GM12878 (cell line): ENCODE results near the gene PLAC8. TPM values are rescaled to one million over a fixed set of nuclear protein-coding genes. Genes with fewer than 3 reads are reported as not detected.
A peak's percentile ranks its signal among the peaks of the same experiment; 100 is the strongest.

ENCODE experiments used
- ATAC-seq: fragments of 200-7000 bp; cut with Tn5 transposase; 3 replicates; pipeline ENCODE4 v1.9.1; 2020; ENCODE audit warnings: mild to moderate bottlenecking, moderate library complexity
- Bru-seq: library from RNA; stranded (reverse); fragments of 400-500 nt; gene quantifications from one replicate; lab custom pipeline; 2021; lab: Mats Ljungman, UMichigan
- BruChase-seq, 2 experiments: library from RNA; stranded (reverse); fragments of 400-500 nt; gene quantifications; one replicate each; lab custom pipeline; 2021; lab: Mats Ljungman, UMichigan
- BruUV-seq: library from RNA; stranded (reverse); fragments of 400-500 nt; replicated peaks from 2 replicates; lab custom pipeline; 2021; lab: Mats Ljungman, UMichigan
- CTCF ChIA-PET: fragments of 300-600 bp; sonication (Branson Sonifier 250); formaldehyde crosslinking; extraction: SDS; loops from one replicate; lab custom pipeline; 2021; ENCODE audit warnings: inconsistent platforms; lab: Yijun Ruan, JAX
- POLR2A ChIA-PET: fragments of 350-600 bp; formaldehyde crosslinking; extraction: SDS; loops from one replicate; lab custom pipeline; 2021; ENCODE audit warnings: inconsistent platforms; lab: Charles Lee
- RAD21 ChIA-PET: fragments of 300-600 bp; sonication (Branson Sonifier 250); formaldehyde crosslinking; loops from one replicate; lab custom pipeline; 2023; ENCODE audit warnings: antibody characterized with exemption; ENCODE audit not compliant: unreplicated experiment; lab: Charles Lee
- SMC1A ChIA-PET: fragments of 300-600 bp; sonication (Branson Sonifier 250); formaldehyde crosslinking; loops from one replicate; lab custom pipeline; 2023; ENCODE audit not compliant: unreplicated experiment, uncharacterized antibody; lab: Charles Lee
- DNase-seq: peaks from one replicate; pipeline ENCODE4 v3.0.0-alpha.2; 2011; ENCODE audit warnings: low read depth, low spot score
- FAIRE-seq: peaks from 3 replicates; lab custom pipeline; 2011; peaks lifted over from hg19 to GRCh38; lab: Jason Lieb, UNC
- H2AFZ ChIP-seq: 2 replicates; pipeline ENCODE4 v1.6.0; 2011; ENCODE audit warnings: low read depth, low read length, control low read depth; ENCODE audit not compliant: control insufficient read depth
- H3K27ac ChIP-seq: 2 replicates; pipeline ENCODE4 v1.5.1; 2011; ENCODE audit warnings: control low read depth; ENCODE audit not compliant: control insufficient read depth, insufficient read depth
- H3K27me3 ChIP-seq, 2 experiments: replicated peaks in 1 of 2; 2 replicates each; pipeline versions ENCODE4 v1.6.0 to v1.6.1; 2011; ENCODE audit warnings: low read length in 1 of 2; ENCODE audit not compliant: control insufficient read depth in 2 of 2, insufficient read depth in 2 of 2
- H3K36me3 ChIP-seq, 2 experiments: 2 replicates each; pipeline ENCODE4 v1.5.1; 2011; ENCODE audit warnings: low read length in 1 of 2; ENCODE audit not compliant: control insufficient read depth in 2 of 2, insufficient read depth in 2 of 2
- H3K4me1 ChIP-seq: 2 replicates; pipeline ENCODE4 v1.6.1; 2011; ENCODE audit warnings: mild to moderate bottlenecking, low read length, moderate library complexity, mixed read lengths; ENCODE audit not compliant: control insufficient read depth, insufficient read depth
- H3K4me2 ChIP-seq: 2 replicates; pipeline ENCODE4 v1.6.0; 2011; ENCODE audit warnings: control low read depth; ENCODE audit not compliant: control insufficient read depth, insufficient read depth
- H3K4me3 ChIP-seq: fragments of 200-600 bp; sonication (generic); 2 replicates; pipeline ENCODE4 v1.5.1; 2016
- H3K79me2 ChIP-seq: 2 replicates; pipeline ENCODE4 v1.6.0; 2011; ENCODE audit warnings: low read length; ENCODE audit not compliant: control insufficient read depth, insufficient read depth
- H3K9ac ChIP-seq: 2 replicates; pipeline ENCODE4 v1.8.0; 2011; ENCODE audit warnings: low read length, control low read depth, mixed read lengths; ENCODE audit not compliant: control insufficient read depth, insufficient read depth
- H3K9me3 ChIP-seq: replicated peaks from 3 replicates; pipeline ENCODE4 v1.5.1; 2011; ENCODE audit warnings: mild to moderate bottlenecking, low read length; ENCODE audit not compliant: control insufficient read depth, insufficient read depth
- H4K20me1 ChIP-seq: 2 replicates; pipeline ENCODE4 v1.6.0; 2011; ENCODE audit not compliant: control insufficient read depth, insufficient read depth
- ATF7 ChIP-seq: fragments of 450-650 bp; IDR thresholded peaks from 2 replicates; pipeline ENCODE4 v1.6.1; 2016; ENCODE audit warnings: low read depth, mild to moderate bottlenecking
- CBFB ChIP-seq: IDR thresholded peaks from 2 replicates; pipeline ENCODE4 v1.6.1; 2016; ENCODE audit warnings: antibody characterized with exemption, low read depth
- CREM ChIP-seq: IDR thresholded peaks from 2 replicates; pipeline ENCODE4 v1.6.1; 2014; ENCODE audit warnings: antibody characterized with exemption, low read depth
- DPF2 ChIP-seq: fragments of 450-650 bp; IDR thresholded peaks from 2 replicates; pipeline ENCODE4 v1.6.1; 2017; ENCODE audit warnings: mild to moderate bottlenecking
- EP300 ChIP-seq, 2 experiments: fragments of 150-350 bp in 1 of 2; IDR thresholded peaks; 2 replicates each; pipeline ENCODE4 v1.6.1; 2011 to 2012; ENCODE audit warnings: low read depth in 2 of 2, low read length in 2 of 2, borderline replicate concordance in 1 of 2, improper control_type of control experiment in 1 of 2, inconsistent platforms in 1 of 2; ENCODE audit not compliant: control insufficient read depth in 1 of 2
- ETV6 ChIP-seq, 2 experiments: fragments of 450-650 bp in 1 of 2; IDR thresholded peaks in 1 of 2; conservative IDR thresholded peaks in 1 of 2; 2 replicates each; pipeline ENCODE4 v1.6.1; 2014; ENCODE audit warnings: antibody characterized with exemption in 1 of 2, borderline replicate concordance in 1 of 2, low read depth in 1 of 2, mild to moderate bottlenecking in 1 of 2, moderate library complexity in 1 of 2
- KDM1A ChIP-seq: fragments of 200-600 bp; sonication (generic); IDR thresholded peaks from 2 replicates; pipeline ENCODE4 v1.6.1; 2016; ENCODE audit warnings: borderline replicate concordance
- PML ChIP-seq: IDR thresholded peaks from 2 replicates; pipeline ENCODE4 v1.6.1; 2012; ENCODE audit warnings: low read length, inconsistent platforms
- POLR2A ChIP-seq: IDR thresholded peaks from 2 replicates; pipeline ENCODE4 v1.6.1; 2011; ENCODE audit warnings: low read depth, mild to moderate bottlenecking, low read length
- POU2F2 ChIP-seq: IDR thresholded peaks from 3 replicates; pipeline ENCODE4 v1.6.1; 2011; ENCODE audit warnings: low read depth, mild to moderate bottlenecking, low read length, borderline replicate concordance
- RUNX3 ChIP-seq: IDR thresholded peaks from 2 replicates; pipeline ENCODE4 v1.6.1; 2012; ENCODE audit warnings: low read length, inconsistent platforms
- SIN3A ChIP-seq: IDR thresholded peaks from 2 replicates; pipeline ENCODE4 v1.6.1; 2012; ENCODE audit warnings: low read depth, low read length, improper control_type of control experiment
- SP1 ChIP-seq: IDR thresholded peaks from one replicate; pipeline ENCODE4 v1.6.1; 2011; ENCODE audit warnings: low read depth, low read length
- TBL1XR1 ChIP-seq: IDR thresholded peaks from 2 replicates; pipeline ENCODE4 v1.6.1; 2012; ENCODE audit warnings: low read depth, low read length, improper control_type of control experiment
- TCF3 ChIP-seq: IDR thresholded peaks from 2 replicates; pipeline ENCODE4 v1.6.1; 2012; ENCODE audit warnings: low read depth, mild to moderate bottlenecking, low read length, borderline replicate concordance; ENCODE audit not compliant: insufficient read depth
- ZNF217 ChIP-seq: fragments of 450-650 bp; IDR thresholded peaks from 2 replicates; pipeline ENCODE4 v1.6.1; 2017; ENCODE audit warnings: antibody characterized with exemption, mild to moderate bottlenecking
- ZNF622 ChIP-seq: fragments of 450-650 bp; IDR thresholded peaks from 2 replicates; pipeline ENCODE4 v1.6.1; 2017; ENCODE audit warnings: mild to moderate bottlenecking, inconsistent platforms
- WGBS: methylation state at CpG from one replicate; pipeline ENCODE4 v1.1.6; 2016; ENCODE audit warnings: low lambda C conversion rate; ENCODE audit not compliant: insufficient replicate concordance, insufficient coverage; ENCODE audit errors: missing lambda C conversion rate; 5-methylcytosine and 5-hydroxymethylcytosine counted together
- in situ Hi-C: fragments of 300-500 bp; cut with MboI; formaldehyde crosslinking; loops from 9 replicates; pipeline ENCODE4 v1.14.3; 2018; ENCODE audit warnings: mixed read lengths
- intact Hi-C: fragments of 100-400 bp; cut with micrococcal nuclease; formaldehyde crosslinking; loops from one replicate; pipeline ENCODE4 v1.14.2; 2022; ENCODE audit not compliant: unreplicated experiment
- long read RNA-seq, 2 experiments: library from polyadenylated mRNA; unstranded; transcript quantifications; one replicate each; pipeline ENCODE4 v2.0.0, GENCODE V29; 2019 to 2020
- polyA minus RNA-seq, 3 experiments: library from RNA; depleted of rRNA, polyadenylated mRNA; stranded (reverse); fragments of >200 nt; gene quantifications; 2 replicates each; pipeline ENCODE4 v1.2.3, GENCODE V29; 2011
- polyA plus RNA-seq, 11 experiments: library from polyadenylated mRNA; depleted of rRNA in 4 of 11; unstranded in 6 of 11; stranded (reverse) in 5 of 11; fragments of >200 nt; fragmentation: Nextera tagmentation in 4 of 11; fragmentation: Illumina TruSeq in 1 of 11; extraction: Ambion mirVana in 4 of 11; extraction: Trizol in 1 of 11; gene quantifications; 1 replicate in 1 of 11; 2 replicates in 10 of 11; pipeline versions ENCODE4 v1.2.1 to v1.2.3, GENCODE V29; 2011 to 2016; ENCODE audit warnings: inconsistent platforms in 2 of 11, missing spikeins in 2 of 11, low read depth in 1 of 11
- total RNA-seq, 4 experiments: library from RNA; depleted of rRNA in 3 of 4; stranded (reverse); fragments of >200 nt in 3 of 4; fragmentation: Illumina TruSeq in 1 of 4; extraction: Trizol in 1 of 4; gene quantifications; 2 replicates each; pipeline versions ENCODE4 v1.2.1 to v1.2.3, GENCODE V29; 2013 to 2021

The PLAC8 gene, protein sequence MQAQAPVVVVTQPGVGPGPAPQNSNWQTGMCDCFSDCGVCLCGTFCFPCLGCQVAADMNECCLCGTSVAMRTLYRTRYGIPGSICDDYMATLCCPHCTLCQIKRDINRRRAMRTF
- total RNA-seq (2013; cell fraction: nucleolus; rRNA removed), result 200 and 211 TPM in 2 replicates
- 214 and 265 TPM in 2 replicates for total RNA-seq (2014; rRNA removed)
- 316 and 317 TPM in 2 replicates for total RNA-seq (2014; rRNA removed; fragmentation: Illumina TruSeq; extraction: Trizol)
- 238 and 239 TPM in 2 replicates for total RNA-seq (2021)
- 78.9 TPM for polyA plus RNA-seq (2011; ENCODE audit: low read depth)
- polyA plus RNA-seq (2011; rRNA removed), result 841 and 1,037 TPM in 2 replicates
- polyA plus RNA-seq (2011; cell fraction: cytosol; rRNA removed), result 429 and 464 TPM in 2 replicates
- 219 and 352 TPM in 2 replicates for polyA plus RNA-seq (2011; cell fraction: nucleus; rRNA removed)
- 70.6 and 120 TPM in 2 replicates for polyA plus RNA-seq (2012)
- 311 and 417 TPM in 2 replicates for polyA plus RNA-seq (2014; fragmentation: Illumina TruSeq; extraction: Trizol)
- polyA plus RNA-seq (2014; fragmentation: Nextera tagmentation; extraction: Ambion mirVana), result 100 to 1,000 TPM; 405 to 441 TPM
- 239 and 276 TPM in 2 replicates for polyA plus RNA-seq (2014; rRNA removed)
- polyA plus RNA-seq (2016; fragmentation: Nextera tagmentation; extraction: Ambion mirVana), result 100 to 1,000 TPM; 379 to 404 TPM
- 407 and 416 TPM in 2 replicates for polyA minus RNA-seq (2011; rRNA and poly(A)+ RNA removed)
- 98.6 and 123 TPM in 2 replicates for polyA minus RNA-seq (2011; cell fraction: cytosol; rRNA and poly(A)+ RNA removed)
- polyA minus RNA-seq (2011; cell fraction: nucleus; rRNA and poly(A)+ RNA removed), result 44.1 and 55.6 TPM in 2 replicates
- Bru-seq, nascent RNA, result percentile 97 among the genes with signal in this experiment
- percentile 94 among the genes with signal in this experiment for BruChase-seq, experiment 1, labeled RNA remaining after a 6-hour chase
- BruChase-seq, experiment 2, labeled RNA remaining after a 2-hour chase, result percentile 91 among the genes with signal in this experiment
- long read RNA-seq, experiment 1, transcript PLAC8-201 (5 exons, 1,447 nt), result major isoform, 165 of 182 reads
- long read RNA-seq, experiment 1, transcript PLAC8-205 (4 exons, 489 nt), result minor isoform, 5 of 182 reads
- long read RNA-seq, experiment 1, transcript PLAC8-202 (5 exons, 786 nt), result minor isoform, 6 of 182 reads
- long read RNA-seq, experiment 1, partial matches to known transcripts, result 2 of 182 reads
- long read RNA-seq, experiment 1, other reads (novel, unspliced or antisense), result 3 of 182 reads
- long read RNA-seq, experiment 2, transcript PLAC8-201 (5 exons, 1,447 nt), result major isoform, 804 of 897 reads
- long read RNA-seq, experiment 2, transcript PLAC8-205 (4 exons, 489 nt), result minor isoform, 29 of 897 reads
- long read RNA-seq, experiment 2, transcript PLAC8-202 (5 exons, 786 nt), result minor isoform, 26 of 897 reads
- long read RNA-seq, experiment 2, partial matches to known transcripts, result 18 of 897 reads
- long read RNA-seq, experiment 2, other reads (novel, unspliced or antisense), result 13 of 897 reads

DNA sequence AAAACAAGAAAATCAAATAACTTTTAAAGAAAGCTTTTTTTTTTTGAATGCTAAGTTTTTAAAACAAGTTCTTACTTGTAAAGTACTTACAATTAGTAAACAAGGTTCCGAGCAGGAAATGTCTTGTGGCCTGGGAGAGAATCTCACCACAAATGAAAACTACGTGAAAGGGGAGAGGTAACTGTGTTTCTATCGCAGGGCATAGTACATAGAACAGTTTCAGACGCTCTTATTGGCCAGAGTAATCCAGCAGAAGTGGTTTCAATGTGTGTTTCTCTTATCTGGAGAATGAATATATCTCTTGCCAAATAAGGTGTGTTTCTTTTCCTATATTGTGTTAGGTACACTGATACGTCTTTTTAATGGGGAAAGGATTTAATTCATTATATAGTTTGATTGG, at the start of gene PLAC8:
Gene PLAC8 (minus strand): TSS at position 154 of the 400 bp plus-strand sequence. CDS start 6,808 bp downstream, outside the sequence.
- 3% methylated on average over 5 of the region's 5 CpGs for WGBS
- ChIA-PET RAD21 (interaction anchor here (0.8 to 7.0 kb wide), 15 partner anchors 39 to 167 kb away, joined by 3 to 127 read pairs (median 7); no protein-coding TSS in a partner anchor), SMC1A (interaction anchor here (0.6 to 9.7 kb wide), 24 partner anchors 10 to 1203 kb away, joined by 3 to 183 read pairs (median 4); no protein-coding TSS in a partner anchor), POLR2A (interaction anchor here (0.6 to 8.0 kb wide), 5 partner anchors 58 to 157 kb away, joined by 3 to 77 read pairs (median 5); no protein-coding TSS in a partner anchor), CTCF (interaction anchor here (1.2 to 6.4 kb wide), 9 partner anchors 9 to 166 kb away, joined by 3 to 43 read pairs (median 5); no protein-coding TSS in a partner anchor)
- ATAC-seq, result peak; percentile 52
- Histone ChIP-seq H3K9ac (peak within 1 kb of the TSS; percentile 97), H3K4me2 (peak within 1 kb of the TSS; percentile 97), H3K4me3 (peak within 1 kb of the TSS; percentile 88), H4K20me1 (no peaks in the 10 kb centered on the region), H3K4me1 (peaks cover 8% of the 10 kb centered on the region; the same call in 1 of the 2 replicates), H3K27ac (peak within 1 kb of the TSS; percentile 99), H2AFZ (peak within 1 kb of the TSS; percentile 21; the same call in 1 of the 2 replicates), H3K9me3 (no peaks in the 10 kb centered on the region), H3K27me3 (no peaks in the 10 kb centered on the region), H3K36me3 (no peaks in the 10 kb centered on the region; a peak in 1 of 4 replicates), H3K79me2 (peaks cover 59% of the 10 kb centered on the region)
- peak; percentile 49 for FAIRE-seq
- no TSS peak for BruUV-seq
- in situ Hi-C loops, result loop anchor here (5.0 kb wide), 1 partner anchor 103 kb away; no protein-coding TSS in a partner anchor
- DNase-seq, result peak; percentile 92
- intact Hi-C loops, result loop anchor here (5.0 kb wide), 1 partner anchor 222 kb away; the partner anchor contains the start of gene SEC31A
- peak; percentile 49; the same call in 1 of the 2 replicates for TF ChIP-seq CBFB
- no peak for TF ChIP-seq CREM
- TF ChIP-seq KDM1A, result no peak
- TF ChIP-seq ZNF622, result no peak
- peak; percentile 76; the same call in 1 of the 3 replicates for TF ChIP-seq POU2F2
- peak; percentile 15 for TF ChIP-seq SP1
- TF ChIP-seq RUNX3, result peak; percentile 84
- TF ChIP-seq TBL1XR1, result no peak
- peak; percentile 24; the same call in 1 of the 2 replicates for TF ChIP-seq POLR2A
- 0 out of 4 replicates have a peak, but pooled peaks of 1 of the 2 experiments have one; percentile 18 for TF ChIP-seq EP300 (IDR thresholded peaks at IDR 0.05; ENCODE audit: borderline replicate concordance in 1 of 2, control insufficient read depth in 1 of 2, low read depth in 2 of 2, low read length in 2 of 2)
- no peak for TF ChIP-seq ZNF217
- TF ChIP-seq ATF7, result 0 out of 2 replicates have a peak, but pooled peaks have one; percentile 16
- no peak for TF ChIP-seq DPF2
- TF ChIP-seq ETV6 (conservative IDR thresholded peaks at IDR 0.05 in 1 of 2, IDR thresholded peaks at IDR 0.05 in 1 of 2; ENCODE audit: borderline replicate concordance in 1 of 2, low read depth in 1 of 2), result no peak; a peak in 1 of 4 replicates
- TF ChIP-seq SIN3A, result no peak
- TF ChIP-seq PML, result no peak
- no peak for TF ChIP-seq TCF3
